Body of pancreas (tissue), 4 donors: ENCODE data around the gene F8. TPM values are rescaled to one million over a fixed set of nuclear protein-coding genes. Genes with fewer than 3 reads are reported as not detected.

Experiments
- ATAC-seq: fragments of 150-250 bp; one replicate; pipeline ENCODE4 v1.9.1; 2016
- DNase-seq, 4 donors: peaks; one replicate each; pipeline ENCODE4 v3.0.0-alpha.2; 2019
- H3K27ac ChIP-seq, 4 donors: fragments of 200-600 bp; sonication (generic); 1 replicate in 3 of 4; 2 replicates in 1 of 4; pipeline versions ENCODE4 v1.5.1 to v1.6.1; 2016 to 2019; ENCODE audit warnings: mild to moderate bottlenecking in 1 of 4, mixed read lengths in 1 of 4, moderate library complexity in 1 of 4
- H3K27me3 ChIP-seq, 2 donors: fragments of 200-600 bp; sonication (generic); one replicate each; pipeline ENCODE4 v1.6.0; 2016; ENCODE audit warnings: mild to moderate bottlenecking in 1 of 2
- H3K36me3 ChIP-seq, 2 donors: fragments of 200-600 bp; sonication (generic); replicated peaks in 1 of 2; 2 replicates each; pipeline ENCODE4 v1.5.1; 2016; ENCODE audit warnings: low read depth in 2 of 2; ENCODE audit not compliant: insufficient read depth in 1 of 2
- H3K4me1 ChIP-seq: fragments of 200-600 bp; sonication (generic); one replicate; pipeline ENCODE4 v1.6.0; 2016
- H3K4me3 ChIP-seq, 2 donors: fragments of 200-600 bp; sonication (generic); 1 replicate in 1 of 2; 2 replicates in 1 of 2; pipeline ENCODE4 v1.5.1; 2016 to 2019
- H3K9me3 ChIP-seq, 3 donors: fragments of 200-600 bp; sonication (generic); 1 replicate in 2 of 3; 2 replicates in 1 of 3; pipeline ENCODE4 v1.5.1; 2016
- POLR2A ChIP-seq, 3 donors: fragments of 450-650 bp; IDR thresholded peaks; one replicate each; pipeline ENCODE4 v1.6.1; 2016; ENCODE audit warnings: antibody characterized with exemption in 3 of 3, mild to moderate bottlenecking in 2 of 3
- WGBS, 2 donors: methylation state at CpG; one replicate each; pipeline ENCODE4 v1.1.5; 2017; 5-methylcytosine and 5-hydroxymethylcytosine counted together
- intact Hi-C: fragments of 100-400 bp; cut with DNase I; formaldehyde crosslinking; loops from one replicate; pipeline ENCODE4 v1.15.1; 2023
- total RNA-seq, 2 donors: library from RNA; depleted of rRNA; stranded (reverse); fragments of >200 nt; gene quantifications; one replicate each; pipeline ENCODE4 v1.1.0, GENCODE V29; 2016
- TF ChIP-seq, protein P1 (sequence below), 7 experiments: fragments of 450-650 bp in 4 of 7; fragments of 200-600 bp in 3 of 7; sonication (generic) in 3 of 7; IDR thresholded peaks; one replicate each; pipeline ENCODE4 v1.5.1; 2016 to 2019; ENCODE audit warnings: antibody characterized with exemption in 7 of 7

F8 gene
- total RNA-seq, 2 donors from 2014 or later: 5.7 to 9.2 TPM

DNA sequence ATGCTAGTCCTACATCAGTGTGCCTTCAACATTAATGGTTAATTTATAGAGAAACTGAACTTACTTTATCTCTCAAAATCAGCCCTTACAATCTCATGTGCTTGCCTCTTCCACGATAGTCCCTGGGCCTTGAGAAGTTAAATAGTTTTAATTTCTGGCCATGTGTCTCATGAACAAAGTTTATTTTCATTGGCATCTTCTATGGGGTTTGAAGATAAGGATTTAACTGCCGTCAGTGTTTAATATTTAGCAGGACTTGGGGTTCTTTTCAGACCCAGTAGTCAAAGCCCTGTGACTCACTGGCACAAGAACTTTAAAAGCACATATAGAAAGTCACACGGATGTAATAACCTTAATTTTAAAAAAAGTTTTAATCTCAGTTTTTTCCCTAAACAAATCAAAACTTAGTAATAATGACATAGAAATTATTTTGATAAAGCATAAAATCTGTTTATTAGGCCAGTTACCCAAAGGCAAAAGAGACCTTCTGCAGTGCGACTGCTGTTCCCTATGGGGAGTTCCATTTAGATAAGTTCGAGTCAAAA lies 207.2 kb downstream of the F8 start:
- no peak for DNase-seq
- 36 to 48% methylated on average over 5 of the region's 5 CpGs for WGBS, 2 donors
- no peak overlapping the region for H3K4me3 ChIP-seq
- H3K36me3 ChIP-seq: no peaks in the 10 kb centered on the region
- intact Hi-C loops: no loop called here
- no peaks in the 10 kb centered on the region for H3K4me1 ChIP-seq
- H3K27ac ChIP-seq: no peak overlapping the region
- no peaks in the 10 kb centered on the region for H3K9me3 ChIP-seq
- no peak for TF ChIP-seq POLR2A (IDR thresholded peaks at IDR 0.05)
- TF ChIP-seq, protein P1, sequence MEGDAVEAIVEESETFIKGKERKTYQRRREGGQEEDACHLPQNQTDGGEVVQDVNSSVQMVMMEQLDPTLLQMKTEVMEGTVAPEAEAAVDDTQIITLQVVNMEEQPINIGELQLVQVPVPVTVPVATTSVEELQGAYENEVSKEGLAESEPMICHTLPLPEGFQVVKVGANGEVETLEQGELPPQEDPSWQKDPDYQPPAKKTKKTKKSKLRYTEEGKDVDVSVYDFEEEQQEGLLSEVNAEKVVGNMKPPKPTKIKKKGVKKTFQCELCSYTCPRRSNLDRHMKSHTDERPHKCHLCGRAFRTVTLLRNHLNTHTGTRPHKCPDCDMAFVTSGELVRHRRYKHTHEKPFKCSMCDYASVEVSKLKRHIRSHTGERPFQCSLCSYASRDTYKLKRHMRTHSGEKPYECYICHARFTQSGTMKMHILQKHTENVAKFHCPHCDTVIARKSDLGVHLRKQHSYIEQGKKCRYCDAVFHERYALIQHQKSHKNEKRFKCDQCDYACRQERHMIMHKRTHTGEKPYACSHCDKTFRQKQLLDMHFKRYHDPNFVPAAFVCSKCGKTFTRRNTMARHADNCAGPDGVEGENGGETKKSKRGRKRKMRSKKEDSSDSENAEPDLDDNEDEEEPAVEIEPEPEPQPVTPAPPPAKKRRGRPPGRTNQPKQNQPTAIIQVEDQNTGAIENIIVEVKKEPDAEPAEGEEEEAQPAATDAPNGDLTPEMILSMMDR (IDR thresholded peaks at IDR 0.05): no peak
- H3K27me3 ChIP-seq: no peaks in the 10 kb centered on the region
- ATAC-seq: no peak

DNA sequence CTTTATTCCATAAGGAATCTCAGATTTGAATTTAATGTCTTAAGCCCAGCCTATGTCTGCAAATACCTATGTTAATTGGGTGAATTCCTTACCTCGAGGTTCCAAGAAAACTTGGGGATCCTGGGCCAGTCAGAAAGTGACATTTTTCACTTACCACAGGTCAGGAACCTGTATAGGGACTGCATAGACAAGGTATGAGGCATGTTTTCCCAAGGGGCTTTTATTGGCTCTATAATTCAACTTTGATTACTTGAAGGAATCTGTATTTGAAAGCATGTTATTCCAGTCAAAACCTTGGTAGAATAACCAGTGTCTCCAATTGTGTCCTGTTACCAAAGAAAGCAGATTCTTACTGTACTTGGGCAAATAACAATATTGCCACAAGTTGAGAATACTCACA lies 208.7 kb downstream of the F8 start:
- ATAC-seq (no peak), DNase-seq (no peak)
- no peaks in the 10 kb centered on the region for H3K4me1 ChIP-seq
- no peaks in the 10 kb centered on the region for H3K27me3 ChIP-seq
- intact Hi-C loops: no loop called here
- no peaks in the 10 kb centered on the region for H3K36me3 ChIP-seq
- H3K27ac ChIP-seq: no peak overlapping the region
- TF ChIP-seq, protein P1 (IDR thresholded peaks at IDR 0.05): no peak
- no peak for TF ChIP-seq POLR2A (IDR thresholded peaks at IDR 0.05)
- no peaks in the 10 kb centered on the region for H3K9me3 ChIP-seq
- 30 to 57% methylated on average over 1 of the region's 1 CpG for WGBS, 2 donors
- no peak overlapping the region for H3K4me3 ChIP-seq

DNA sequence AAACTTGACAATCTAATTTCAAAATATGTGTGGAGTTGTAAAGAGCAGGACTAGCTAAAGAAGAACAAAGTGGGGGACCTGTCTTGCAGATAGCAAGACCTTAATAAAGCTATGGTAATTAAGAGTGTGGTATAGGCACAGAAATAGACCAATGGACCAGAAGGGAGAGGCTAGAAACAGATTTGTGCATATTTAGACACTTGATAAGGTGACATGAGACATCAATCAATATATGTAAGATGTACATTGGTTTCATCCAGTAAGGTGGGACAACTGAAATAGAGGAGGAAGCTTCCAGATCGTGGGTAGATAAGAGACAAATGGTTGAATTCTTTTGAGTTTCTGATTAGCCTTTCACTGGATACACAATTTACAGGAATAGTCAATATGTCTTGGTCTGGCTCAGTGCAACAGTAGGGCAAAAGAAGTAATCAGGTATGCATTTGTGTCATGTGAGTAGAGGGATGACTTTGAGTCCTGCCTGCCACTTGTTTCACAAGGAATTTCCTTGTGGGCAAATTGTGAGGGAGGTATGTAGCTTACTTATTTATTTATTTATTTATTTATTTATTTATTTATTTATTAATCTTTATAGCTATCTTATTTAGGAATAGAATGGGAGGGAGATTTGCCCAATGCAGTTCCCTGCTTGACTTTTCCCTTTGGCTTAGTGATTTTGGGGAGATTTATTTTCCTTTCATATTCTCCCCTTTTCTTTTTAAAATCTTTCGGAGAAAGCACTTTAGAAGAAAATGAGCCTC lies 210.0 kb downstream of the F8 start:
- WGBS, 2 donors: 84 to 91% methylated on average over 1 to 2 of the region's 2 CpGs
- Histone ChIP-seq H3K4me1 (no peaks in the 10 kb centered on the region), H3K27ac (no peak overlapping the region), H3K27me3 (no peaks in the 10 kb centered on the region), H3K36me3 (no peaks in the 10 kb centered on the region), H3K4me3 (no peak overlapping the region), H3K9me3 (no peaks in the 10 kb centered on the region)
- TF ChIP-seq, protein P1 (IDR thresholded peaks at IDR 0.05): no peak
- TF ChIP-seq POLR2A (IDR thresholded peaks at IDR 0.05): no peak
- no peak for ATAC-seq
- no peak for DNase-seq
- intact Hi-C loops: no loop called here

DNA sequence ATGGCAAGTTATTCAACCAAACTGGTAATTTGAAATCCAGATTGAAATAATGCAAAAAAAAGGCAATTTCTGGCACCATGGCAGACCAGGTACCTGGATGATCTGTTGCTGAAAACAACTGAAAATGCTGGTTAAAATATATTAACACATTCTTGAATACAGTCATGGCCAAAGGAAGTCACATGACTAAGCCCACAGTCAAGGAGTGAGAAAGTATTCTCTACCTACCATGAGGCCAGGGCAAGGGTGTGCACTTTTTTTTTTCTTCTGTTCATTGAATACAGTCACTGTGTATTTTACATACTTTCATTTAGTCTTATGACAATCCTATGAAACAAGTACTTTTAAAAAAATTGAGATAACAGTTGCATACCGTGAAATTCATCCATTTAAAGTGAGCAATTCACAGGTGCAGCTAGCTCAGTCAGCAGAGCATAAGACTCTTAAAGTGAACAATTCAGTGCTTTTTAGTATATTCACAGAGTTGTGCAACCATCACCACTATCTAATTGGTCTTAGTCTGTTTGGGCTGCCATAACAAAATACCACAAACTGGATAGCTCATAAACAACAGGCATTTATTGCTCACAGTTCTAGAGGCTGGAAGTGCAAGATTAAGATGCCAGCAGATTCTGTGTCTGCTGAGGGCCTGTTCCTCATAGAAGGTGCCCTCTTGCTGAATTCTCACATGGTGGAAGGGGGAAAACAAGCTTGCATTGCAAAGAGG lies 212.4 kb downstream of the F8 start:
- DNase-seq: no peak
- no peak for ATAC-seq
- Histone ChIP-seq H3K36me3 (no peaks in the 10 kb centered on the region), H3K27ac (no peak overlapping the region), H3K9me3 (no peaks in the 10 kb centered on the region), H3K27me3 (no peaks in the 10 kb centered on the region), H3K4me3 (no peak overlapping the region), H3K4me1 (no peaks in the 10 kb centered on the region)
- intact Hi-C loops: no loop called here
- 67 to 89% methylated on average over 1 of the region's 1 CpG for WGBS, 2 donors
- TF ChIP-seq, protein P1 (IDR thresholded peaks at IDR 0.05): no peak
- no peak for TF ChIP-seq POLR2A (IDR thresholded peaks at IDR 0.05)
